RWPE2 (cell line): Measurements from ENCODE around the gene LYZL6.

ENCODE experiments used
- ATAC-seq: fragments of 200-7000 bp; cut with Tn5 transposase; 3 replicates; pipeline ENCODE4 v1.9.1; 2021; ENCODE audit warnings: low read depth
- DNase-seq: peaks from one replicate; pipeline ENCODE4 v3.0.0-alpha.2; 2020; ENCODE audit warnings: low spot score
- H3K27ac ChIP-seq: fragments of 450-650 bp; 2 replicates; pipeline ENCODE4 v1.5.1; 2017; ENCODE audit warnings: mild to moderate bottlenecking; ENCODE audit not compliant: poor library complexity, severe bottlenecking
- H3K27me3 ChIP-seq: fragments of 250-450 bp; sonication (Bioruptor Pico); 2 replicates; pipeline ENCODE4 v1.5.1; 2021; ENCODE audit warnings: mild to moderate bottlenecking, moderate library complexity; ENCODE audit not compliant: insufficient read depth, poor library complexity, severe bottlenecking
- H3K36me3 ChIP-seq: fragments of 250-450 bp; sonication (Bioruptor Pico); 2 replicates; pipeline ENCODE4 v1.5.1; 2020; ENCODE audit warnings: low read depth, mild to moderate bottlenecking, moderate library complexity
- H3K4me1 ChIP-seq: fragments of 250-450 bp; sonication (Bioruptor Pico); 2 replicates; pipeline ENCODE4 v1.5.1; 2021; ENCODE audit warnings: mild to moderate bottlenecking, moderate library complexity; ENCODE audit not compliant: insufficient read depth, poor library complexity, severe bottlenecking
- H3K4me3 ChIP-seq: fragments of 250-450 bp; sonication (Bioruptor Pico); 2 replicates; pipeline ENCODE4 v1.5.1; 2021; ENCODE audit warnings: mild to moderate bottlenecking, moderate library complexity; ENCODE audit not compliant: severe bottlenecking
- H3K9me3 ChIP-seq: fragments of 250-450 bp; sonication (Bioruptor Pico); 2 replicates; pipeline ENCODE4 v1.5.1; 2021; ENCODE audit warnings: mild to moderate bottlenecking, moderate library complexity; ENCODE audit not compliant: severe bottlenecking
- CTCF ChIP-seq: fragments of 450-650 bp; IDR thresholded peaks from one replicate; pipeline ENCODE4 v1.5.1; 2017; ENCODE audit warnings: mild to moderate bottlenecking, moderate library complexity; ENCODE audit not compliant: poor library complexity, severe bottlenecking

The LYZL6 gene

GRCh38 chr17:35915153-35915964 lies 28.2 kb downstream of the LYZL6 start:
- DNase-seq (no peak), ATAC-seq (no peak)
- Histone ChIP-seq H3K27me3 (no peaks in the 10 kb centered on the region), H3K9me3 (no peaks in the 10 kb centered on the region), H3K4me1 (no peaks in the 10 kb centered on the region), H3K27ac (no peak overlapping the region), H3K36me3 (no peaks in the 10 kb centered on the region), H3K4me3 (no peak overlapping the region)
- no peak for TF ChIP-seq CTCF

- H3K36me3 ChIP-seq: no peaks in the 10 kb centered on the region
- no peak for DNase-seq
- H3K4me3 ChIP-seq: no peak overlapping the region
- H3K9me3 ChIP-seq: no peaks in the 10 kb centered on the region
- no peak for TF ChIP-seq CTCF
- H3K27ac ChIP-seq: no peak overlapping the region
- no peaks in the 10 kb centered on the region for H3K27me3 ChIP-seq
- no peaks in the 10 kb centered on the region for H3K4me1 ChIP-seq
- no peak for ATAC-seq
Measured at GRCh38 chr17:35914354-35914753, 29.2 kb downstream of the LYZL6 start.

- DNase-seq: no peak
- ATAC-seq: no peak
Measured at GRCh38 chr17:35913609-35914008, 29.9 kb downstream of the LYZL6 start.

GRCh38 chr17:35912942-35913341 lies 30.6 kb downstream of the LYZL6 start:
- Histone ChIP-seq H3K27ac (no peak overlapping the region), H3K4me3 (no peak overlapping the region), H3K9me3 (no peaks in the 10 kb centered on the region), H3K4me1 (no peaks in the 10 kb centered on the region), H3K36me3 (no peaks in the 10 kb centered on the region), H3K27me3 (no peaks in the 10 kb centered on the region)
- ATAC-seq (no peak), DNase-seq (no peak)
- no peak for TF ChIP-seq CTCF

More at GRCh38 chr17:35913609-35914008, 29.9 kb downstream of the LYZL6 start:
- Histone ChIP-seq H3K36me3 (no peaks in the 10 kb centered on the region), H3K4me1 (no peaks in the 10 kb centered on the region), H3K27me3 (no peaks in the 10 kb centered on the region), H3K27ac (no peak overlapping the region), H3K9me3 (no peaks in the 10 kb centered on the region), H3K4me3 (no peak overlapping the region)
- no peak for TF ChIP-seq CTCF

- DNase-seq: no peak
- Histone ChIP-seq H3K27me3 (no peaks in the 10 kb centered on the region), H3K36me3 (no peaks in the 10 kb centered on the region), H3K4me1 (no peaks in the 10 kb centered on the region), H3K9me3 (no peaks in the 10 kb centered on the region), H3K27ac (no peak overlapping the region), H3K4me3 (no peak overlapping the region)
- ATAC-seq: no peak
- TF ChIP-seq CTCF: no peak
Measured at GRCh38 chr17:35912339-35912912, 31.1 kb downstream of the LYZL6 start.
